Activated T-cell treated with anti-CD3 and anti-CD28 coated beads for 24 hours (primary cell): Measurements from ENCODE around the gene PHLDB3.
"Not testable (repeated sequence)": the region's sequence is repeated elsewhere in the genome, so short reads cannot be mapped to it uniquely, and the experiment has no call there.

ENCODE experiments used
- DNase-seq: peaks from one replicate; pipeline ENCODE4 v3.0.0-alpha.2; 2020; ENCODE audit warnings: low read depth

The PHLDB3 gene

GRCh38 chr19:43527860-43528622 lies 23.5 kb upstream of the PHLDB3 start:
- no peak for DNase-seq

GRCh38 chr19:43526884-43527859 lies 22.6 kb upstream of the PHLDB3 start, which contains the start of gene ETHE1:
TSS of gene ETHE1 (minus strand) at chr19:43527201. CDS start at chr19:43527177, 24 bp downstream.
- DNase-seq = peak; percentile 65

- no peak for DNase-seq
Observed at GRCh38 chr19:43525836-43526771, 21.6 kb upstream of the PHLDB3 start.

- no peak for DNase-seq
Observed at GRCh38 chr19:43524922-43525835, 20.6 kb upstream of the PHLDB3 start.

- DNase-seq = not testable (repeated sequence)
Observed at GRCh38 chr19:43523696-43524095, 19.1 kb upstream of the PHLDB3 start.

- no peak for DNase-seq
Observed at GRCh38 chr19:43522929-43523328, 18.4 kb upstream of the PHLDB3 start.

- peak; percentile 72 for DNase-seq
Observed at GRCh38 chr19:43519436-43520088, 15.0 kb upstream of the PHLDB3 start.

GRCh38 chr19:43518051-43518450 lies 13.5 kb upstream of the PHLDB3 start:
- no peak for DNase-seq

GRCh38 chr19:43512399-43512798 lies 7.9 kb upstream of the PHLDB3 start:
- not testable (repeated sequence) for DNase-seq

GRCh38 chr19:43511324-43511723 lies 6.8 kb upstream of the PHLDB3 start:
- no peak for DNase-seq

- DNase-seq = no peak
Observed at GRCh38 chr19:43510713-43511112, 6.2 kb upstream of the PHLDB3 start.

GRCh38 chr19:43507880-43508279 lies 3.3 kb upstream of the PHLDB3 start:
- DNase-seq = no peak

- DNase-seq = no peak
Observed at GRCh38 chr19:43506629-43507028, 2.1 kb upstream of the PHLDB3 start.

- no peak for DNase-seq
Observed at GRCh38 chr19:43505941-43506340, 1.4 kb upstream of the PHLDB3 start.

- no peak for DNase-seq
Observed at GRCh38 chr19:43505186-43505456, 575 bp upstream of the PHLDB3 start.

- peak; percentile 99 for DNase-seq
Observed at GRCh38 chr19:43503501-43504425, 783 bp downstream of the PHLDB3 start.

GRCh38 chr19:43502419-43502976 lies 2.0 kb downstream of the PHLDB3 start:
- no peak for DNase-seq

- DNase-seq = no peak
Observed at GRCh38 chr19:43501661-43502418, 2.7 kb downstream of the PHLDB3 start.
